ENCODE data around the gene AUTS2.

Gene AUTS2

DNA sequence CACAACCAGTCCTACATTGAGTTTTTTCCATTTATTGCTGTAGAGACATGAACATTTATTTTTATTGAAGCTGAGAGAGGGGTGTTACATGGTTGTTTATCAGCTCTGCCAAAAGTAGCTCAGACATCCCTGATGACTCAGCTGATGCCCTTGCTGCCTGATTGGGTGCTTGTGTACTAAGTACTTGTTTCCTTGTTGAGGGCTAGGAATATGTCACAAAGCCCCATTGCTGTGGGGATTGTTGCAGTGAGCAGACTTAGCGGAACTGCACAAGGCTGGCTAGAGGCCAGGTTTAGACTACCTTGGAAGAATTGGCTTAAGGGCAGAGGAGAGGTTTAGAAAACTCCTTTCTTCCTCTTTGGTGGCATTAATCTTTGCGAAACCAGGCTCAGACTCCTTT is 110.6 kb downstream of the AUTS2 start:
- no peaks in the 10 kb centered on the region for H3K9me3 ChIP-seq
- H3K4me3 ChIP-seq (ENCODE audit: low read depth in 1 of 2, low read length in 1 of 2): no peak overlapping the region
- H3K36me3 ChIP-seq: no peaks in the 10 kb centered on the region
- no peaks in the 10 kb centered on the region for H3K27me3 ChIP-seq
- H3K27ac ChIP-seq: no peak overlapping the region
- TF ChIP-seq, protein P1, sequence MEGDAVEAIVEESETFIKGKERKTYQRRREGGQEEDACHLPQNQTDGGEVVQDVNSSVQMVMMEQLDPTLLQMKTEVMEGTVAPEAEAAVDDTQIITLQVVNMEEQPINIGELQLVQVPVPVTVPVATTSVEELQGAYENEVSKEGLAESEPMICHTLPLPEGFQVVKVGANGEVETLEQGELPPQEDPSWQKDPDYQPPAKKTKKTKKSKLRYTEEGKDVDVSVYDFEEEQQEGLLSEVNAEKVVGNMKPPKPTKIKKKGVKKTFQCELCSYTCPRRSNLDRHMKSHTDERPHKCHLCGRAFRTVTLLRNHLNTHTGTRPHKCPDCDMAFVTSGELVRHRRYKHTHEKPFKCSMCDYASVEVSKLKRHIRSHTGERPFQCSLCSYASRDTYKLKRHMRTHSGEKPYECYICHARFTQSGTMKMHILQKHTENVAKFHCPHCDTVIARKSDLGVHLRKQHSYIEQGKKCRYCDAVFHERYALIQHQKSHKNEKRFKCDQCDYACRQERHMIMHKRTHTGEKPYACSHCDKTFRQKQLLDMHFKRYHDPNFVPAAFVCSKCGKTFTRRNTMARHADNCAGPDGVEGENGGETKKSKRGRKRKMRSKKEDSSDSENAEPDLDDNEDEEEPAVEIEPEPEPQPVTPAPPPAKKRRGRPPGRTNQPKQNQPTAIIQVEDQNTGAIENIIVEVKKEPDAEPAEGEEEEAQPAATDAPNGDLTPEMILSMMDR (IDR thresholded peaks at IDR 0.05): no peak
- no peaks in the 10 kb centered on the region for H3K4me1 ChIP-seq (ENCODE audit: control insufficient read depth in 1 of 2, insufficient read depth in 1 of 2, low read depth in 1 of 2, low read length in 1 of 2)

DNA sequence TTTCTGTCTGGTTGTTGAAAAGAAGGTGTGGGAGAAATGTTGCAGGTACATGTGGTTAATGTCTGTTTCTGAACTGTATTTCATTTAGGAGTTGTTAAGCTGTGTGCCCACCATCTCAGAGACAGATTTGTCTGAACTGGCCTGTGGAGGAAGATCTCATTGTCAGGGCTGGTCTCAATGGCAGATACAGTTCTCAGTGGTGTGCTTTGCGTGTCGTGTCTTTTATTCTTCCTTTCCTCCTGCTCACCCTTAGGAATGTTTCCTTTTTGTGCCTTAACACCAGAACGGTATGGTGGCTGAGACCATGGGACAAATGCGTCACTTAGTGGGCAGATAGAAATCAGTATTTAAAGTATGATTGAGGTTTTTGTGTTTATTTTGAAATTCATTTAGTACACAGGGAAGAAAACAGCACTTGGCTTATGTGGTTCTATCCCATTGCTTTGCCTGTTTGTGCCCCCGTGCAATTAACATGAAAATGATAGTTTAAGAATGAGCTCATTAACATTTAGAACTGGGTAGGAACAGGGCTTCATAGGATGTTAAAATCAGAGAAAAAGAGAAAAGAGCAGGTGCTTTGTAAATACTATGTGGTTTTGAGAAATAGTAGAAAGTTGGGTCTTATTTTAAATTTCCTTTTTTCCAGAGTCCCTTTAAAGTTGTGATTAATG is 112.6 kb downstream of the AUTS2 start:
- no peaks in the 10 kb centered on the region for H3K27me3 ChIP-seq
- no peak overlapping the region for H3K4me3 ChIP-seq (ENCODE audit: low read depth in 1 of 2, low read length in 1 of 2)
- H3K9me3 ChIP-seq: no peaks in the 10 kb centered on the region
- TF ChIP-seq, protein P1 (IDR thresholded peaks at IDR 0.05): no peak
- H3K27ac ChIP-seq: no peak overlapping the region
- no peaks in the 10 kb centered on the region for H3K4me1 ChIP-seq (ENCODE audit: control insufficient read depth in 1 of 2, insufficient read depth in 1 of 2, low read depth in 1 of 2, low read length in 1 of 2)
- no peaks in the 10 kb centered on the region for H3K36me3 ChIP-seq

DNA sequence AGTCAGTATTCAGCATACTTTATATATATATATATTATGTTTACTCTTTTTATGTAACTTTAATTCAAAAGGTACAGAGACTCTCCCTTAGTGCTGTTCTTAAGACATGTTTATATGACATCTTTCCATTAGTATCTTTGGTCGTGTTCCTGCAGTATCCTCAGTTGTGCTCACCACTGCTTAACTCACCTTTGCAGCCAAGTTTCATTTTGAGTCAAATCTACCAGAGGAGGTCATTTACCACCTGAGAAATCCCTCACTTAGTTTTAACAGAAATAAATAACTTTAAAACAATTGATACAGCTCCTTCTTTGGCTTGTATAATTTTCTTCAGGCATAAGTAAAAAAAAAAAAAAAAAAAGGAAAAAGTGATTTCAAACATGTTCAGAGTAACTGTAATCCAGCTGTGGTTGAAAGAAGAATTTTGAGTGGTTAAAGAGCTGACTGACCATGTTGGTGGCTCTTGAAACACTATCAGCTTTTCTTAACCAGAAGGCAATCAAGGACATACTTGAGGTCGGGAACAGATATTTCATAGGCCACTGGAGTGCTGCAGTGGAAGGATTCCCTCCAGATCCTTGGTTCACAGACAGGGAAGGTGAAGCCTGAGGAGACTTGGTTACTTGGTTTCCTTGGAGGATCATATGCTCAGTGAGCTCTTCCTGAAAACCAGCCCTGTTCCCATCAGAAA is 116.8 kb downstream of the AUTS2 start:
- Histone ChIP-seq H3K4me1 (ENCODE audit: control insufficient read depth in 1 of 2, insufficient read depth in 1 of 2, low read depth in 1 of 2, low read length in 1 of 2) (no peaks in the 10 kb centered on the region), H3K27me3 (no peaks in the 10 kb centered on the region), H3K36me3 (no peaks in the 10 kb centered on the region), H3K27ac (no peak overlapping the region), H3K9me3 (no peaks in the 10 kb centered on the region), H3K4me3 (ENCODE audit: low read depth in 1 of 2, low read length in 1 of 2) (no peak overlapping the region)
- TF ChIP-seq, protein P1 (IDR thresholded peaks at IDR 0.05): no peak

DNA sequence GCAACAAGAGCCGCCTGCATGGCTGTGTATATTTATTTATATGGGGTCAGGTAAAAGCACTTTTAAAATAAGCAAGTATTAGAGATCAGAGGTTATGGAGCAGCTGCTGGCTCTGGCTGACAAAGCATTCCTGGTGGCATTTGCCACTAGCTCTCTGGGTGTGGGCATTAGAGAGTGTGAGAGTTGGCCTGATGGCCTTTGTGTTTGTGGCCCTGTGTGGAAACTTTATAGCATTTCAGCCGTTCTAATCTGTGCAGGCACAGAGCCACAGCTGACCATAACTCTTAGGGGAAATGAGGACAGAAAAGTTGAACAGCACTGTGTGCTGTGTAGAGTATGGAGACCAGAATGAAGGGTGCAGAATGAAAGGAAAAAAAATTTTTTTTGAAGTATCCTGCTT is 118.9 kb downstream of the AUTS2 start:
- Histone ChIP-seq H3K9me3 (no peaks in the 10 kb centered on the region), H3K4me1 (ENCODE audit: control insufficient read depth in 1 of 2, insufficient read depth in 1 of 2, low read depth in 1 of 2, low read length in 1 of 2) (no peaks in the 10 kb centered on the region), H3K27ac (no peak overlapping the region), H3K27me3 (no peaks in the 10 kb centered on the region), H3K36me3 (no peaks in the 10 kb centered on the region), H3K4me3 (ENCODE audit: low read depth in 1 of 2, low read length in 1 of 2) (no peak overlapping the region)
- TF ChIP-seq, protein P1 (IDR thresholded peaks at IDR 0.05): no peak

DNA sequence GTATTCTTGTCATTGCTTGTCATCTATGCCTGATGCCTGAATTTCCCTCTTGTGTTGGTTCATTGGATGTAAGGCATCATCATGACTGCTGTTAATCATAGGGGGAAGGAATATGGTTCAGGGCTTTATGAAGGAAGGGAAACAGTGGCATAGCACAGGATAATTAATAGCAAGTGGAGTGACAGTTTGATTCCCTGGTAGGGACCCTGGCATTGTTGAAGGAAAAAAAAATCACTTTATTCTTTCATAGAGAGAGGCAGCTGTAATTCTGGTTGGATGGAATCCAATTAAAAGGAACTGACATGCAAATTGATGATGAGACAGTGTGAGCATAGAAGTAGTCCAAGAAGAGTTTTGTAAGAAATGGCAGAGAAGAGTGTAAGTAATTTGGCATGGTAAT is 121.4 kb downstream of the AUTS2 start:
- no peaks in the 10 kb centered on the region for H3K4me1 ChIP-seq (ENCODE audit: control insufficient read depth in 1 of 2, insufficient read depth in 1 of 2, low read depth in 1 of 2, low read length in 1 of 2)
- H3K4me3 ChIP-seq (ENCODE audit: low read depth in 1 of 2, low read length in 1 of 2): no peak overlapping the region
- no peaks in the 10 kb centered on the region for H3K36me3 ChIP-seq
- H3K9me3 ChIP-seq: no peaks in the 10 kb centered on the region
- no peak overlapping the region for H3K27ac ChIP-seq
- H3K27me3 ChIP-seq: no peaks in the 10 kb centered on the region
- TF ChIP-seq, protein P1 (IDR thresholded peaks at IDR 0.05): no peak

All from neutrophil (primary cell).